Keratinocyte (primary cell): ENCODE results near the gene ALOXE3. TPM values are rescaled to one million over a fixed set of nuclear protein-coding genes. Genes with fewer than 3 reads are reported as not detected.
"Not testable (repeated sequence)": the region's sequence is repeated elsewhere in the genome, so short reads cannot be mapped to it uniquely, and the experiment has no call there.

Experiments
- DNase-seq: peaks from one replicate; pipeline ENCODE4 v3.0.0-alpha.2; 2011; ENCODE audit warnings: low read depth, missing footprints, low spot score
- FAIRE-seq: peaks from 2 replicates; lab custom pipeline; 2011; peaks lifted over from hg19 to GRCh38; lab: Jason Lieb, UNC
- H2AFZ ChIP-seq: 2 replicates; pipeline ENCODE4 v1.6.0; 2012; ENCODE audit warnings: low read length, control low read depth, inconsistent platforms; ENCODE audit not compliant: control insufficient read depth
- H3K27ac ChIP-seq: 2 replicates; pipeline ENCODE4 v1.5.1; 2011; ENCODE audit warnings: low read length; ENCODE audit not compliant: control insufficient read depth, insufficient read depth
- H3K27me3 ChIP-seq: 3 replicates; pipeline ENCODE4 v1.6.0; 2011; ENCODE audit warnings: low read length; ENCODE audit not compliant: control insufficient read depth, insufficient read depth; ENCODE audit errors: extremely low read depth
- H3K36me3 ChIP-seq, 2 experiments: 2 replicates in 1 of 2; 3 replicates in 1 of 2; pipeline ENCODE4 v1.5.1; 2011; ENCODE audit warnings: low read length in 2 of 2, mild to moderate bottlenecking in 1 of 2; ENCODE audit not compliant: control insufficient read depth in 2 of 2, insufficient read depth in 2 of 2; ENCODE audit errors: extremely low read depth in 1 of 2
- H3K4me1 ChIP-seq: 3 replicates; pipeline ENCODE4 v1.5.1; 2011; ENCODE audit warnings: low read length; ENCODE audit not compliant: control insufficient read depth, insufficient read depth; ENCODE audit errors: extremely low read depth
- H3K4me2 ChIP-seq: 3 replicates; pipeline ENCODE4 v1.6.0; 2011; ENCODE audit warnings: low read depth, low read length; ENCODE audit not compliant: control insufficient read depth, insufficient read depth; ENCODE audit errors: extremely low read depth
- H3K4me3 ChIP-seq, 3 experiments: fragments of 200-600 bp in 1 of 3; sonication (generic) in 1 of 3; 2 replicates in 2 of 3; 3 replicates in 1 of 3; pipeline ENCODE4 v1.5.1; 2011 to 2016; ENCODE audit warnings: low read length in 3 of 3, mild to moderate bottlenecking in 3 of 3, control low read depth in 2 of 3, inconsistent platforms in 1 of 3, low read depth in 1 of 3, mixed read lengths in 1 of 3, mixed run types in 1 of 3, moderate library complexity in 1 of 3; ENCODE audit not compliant: control insufficient read depth in 2 of 3, insufficient read depth in 2 of 3; ENCODE audit errors: extremely low read depth in 1 of 3
- H3K79me2 ChIP-seq: 2 replicates; pipeline ENCODE4 v1.6.0; 2012; ENCODE audit warnings: low read length; ENCODE audit not compliant: control insufficient read depth, insufficient read depth
- H3K9ac ChIP-seq: 3 replicates; pipeline ENCODE4 v1.6.0; 2011; ENCODE audit warnings: low read length; ENCODE audit not compliant: control insufficient read depth, insufficient read depth; ENCODE audit errors: extremely low read depth
- H3K9me1 ChIP-seq: 3 replicates; pipeline ENCODE4 v1.6.0; 2011; ENCODE audit warnings: low read length; ENCODE audit not compliant: control insufficient read depth, insufficient read depth; ENCODE audit errors: extremely low read depth
- H3K9me3 ChIP-seq: 2 replicates; pipeline ENCODE4 v1.5.1; 2012; ENCODE audit warnings: low read depth, low read length; ENCODE audit not compliant: control insufficient read depth
- H4K20me1 ChIP-seq: 3 replicates; pipeline ENCODE4 v1.6.0; 2011; ENCODE audit warnings: low read length; ENCODE audit not compliant: control insufficient read depth, insufficient read depth; ENCODE audit errors: extremely low read depth
- CTCF ChIP-seq, 3 experiments: IDR thresholded peaks in 1 of 3; conservative IDR thresholded peaks in 1 of 3; optimal IDR thresholded peaks in 1 of 3; 2 replicates in 2 of 3; 3 replicates in 1 of 3; pipeline versions ENCODE3 to v1.5.1; 2011; ENCODE audit warnings: low read length in 3 of 3, mild to moderate bottlenecking in 3 of 3, moderate library complexity in 2 of 3, control low read depth in 1 of 3, inconsistent platforms in 1 of 3; ENCODE audit not compliant: insufficient read depth in 2 of 3; ENCODE audit errors: extremely low read depth in 1 of 3
- EZH2 ChIP-seq: IDR thresholded peaks from one replicate; pipeline ENCODE4 v1.6.1; 2012; ENCODE audit warnings: inconsistent platforms, mild to moderate bottlenecking, low read length, moderate library complexity
- dilution Hi-C: fragments of 300-500 bp; cut with MboI; formaldehyde crosslinking; loops from one replicate; pipeline ENCODE4 v1.7.0; 2020; ENCODE audit warnings: low sequenced_read_pairs; ENCODE audit not compliant: extremely low pct_ligation_motif_present
- polyA plus RNA-seq, 5 experiments: library from polyadenylated mRNA; depleted of rRNA in 3 of 5; stranded (reverse) in 3 of 5; stranded (forward) in 1 of 5; unstranded in 1 of 5; fragments of >200 nt; gene quantifications; 1 replicate in 1 of 5; 2 replicates in 3 of 5; 3 replicates in 1 of 5; pipeline versions ENCODE4 v1.2.1 to v1.2.3, GENCODE V29; 2011 to 2012; ENCODE audit warnings: missing spikeins in 2 of 5, low read depth in 1 of 5, low replicate concordance in 1 of 5

Gene ALOXE3
- polyA plus RNA-seq, 1 donor (not counting 4 experiments of a cell fraction or from before 2014, with no cell fraction given), result 2.7 TPM

GRCh38 chr17:8109661-8110455 lies 8.5 kb downstream of the ALOXE3 start:
- no peaks in the 10 kb centered on the region for H4K20me1 ChIP-seq
- no peaks in the 10 kb centered on the region for H3K27me3 ChIP-seq

GRCh38 chr17:8108972-8109660 lies 9.2 kb downstream of the ALOXE3 start:
- no peak overlapping the region for H2AFZ ChIP-seq

More at GRCh38 chr17:8109661-8110455, 8.5 kb downstream of the ALOXE3 start:
- H3K9me3 ChIP-seq, result no peaks in the 10 kb centered on the region
- no peaks in the 10 kb centered on the region for H3K36me3 ChIP-seq
- peak overlapping the region; percentile 16 to 67 (median 60) for H3K4me3 ChIP-seq
- TF ChIP-seq CTCF (optimal IDR thresholded peaks at IDR 0.05 in 1 of 3, IDR thresholded peaks at IDR 0.05 in 1 of 3, conservative IDR thresholded peaks at IDR 0.05 in 1 of 3; ENCODE audit: extremely low read depth in 1 of 3, insufficient read depth in 2 of 3, low read length in 3 of 3) (peak; percentile 76 to 99 (median 95)), EZH2 (no peak)
- peak overlapping the region; percentile 91 for H3K4me2 ChIP-seq
- peak overlapping the region; percentile 89 for H2AFZ ChIP-seq
- H3K79me2 ChIP-seq, result no peaks in the 10 kb centered on the region
- dilution Hi-C loops, result no loop called here
- peaks cover 19% of the 10 kb centered on the region for H3K4me1 ChIP-seq
- H3K27ac ChIP-seq, result no peak overlapping the region
- H3K9me1 ChIP-seq, result peaks cover 3% of the 10 kb centered on the region
- peak overlapping the region; percentile 56 for H3K9ac ChIP-seq
- DNase-seq, result no peak
- no peak for FAIRE-seq

GRCh38 chr17:8106980-8107379 lies 11.3 kb downstream of the ALOXE3 start:
- dilution Hi-C loops, H3K4me3 ChIP-seq, H3K79me2 ChIP-seq, H3K4me2 ChIP-seq, H2AFZ ChIP-seq, H3K36me3 ChIP-seq, H3K27ac ChIP-seq, DNase-seq, H3K9me3 ChIP-seq, H4K20me1 ChIP-seq, FAIRE-seq, H3K9ac ChIP-seq, H3K27me3 ChIP-seq, H3K9me1 ChIP-seq: not testable (repeated sequence)
- peaks cover 31% of the 10 kb centered on the region for H3K4me1 ChIP-seq

More at GRCh38 chr17:8108972-8109660, 9.2 kb downstream of the ALOXE3 start:
- dilution Hi-C loops, result no loop called here
- Histone ChIP-seq H3K27ac (no peak overlapping the region), H3K4me2 (no peak overlapping the region), H3K79me2 (no peaks in the 10 kb centered on the region), H3K4me3 (no peak overlapping the region), H3K36me3 (no peaks in the 10 kb centered on the region), H4K20me1 (no peaks in the 10 kb centered on the region), H3K4me1 (peaks cover 20% of the 10 kb centered on the region), H3K9ac (no peak overlapping the region), H3K9me3 (no peaks in the 10 kb centered on the region), H3K9me1 (peaks cover 3% of the 10 kb centered on the region), H3K27me3 (no peaks in the 10 kb centered on the region)
- TF ChIP-seq CTCF (optimal IDR thresholded peaks at IDR 0.05 in 1 of 3, IDR thresholded peaks at IDR 0.05 in 1 of 3, conservative IDR thresholded peaks at IDR 0.05 in 1 of 3; ENCODE audit: extremely low read depth in 1 of 3, insufficient read depth in 2 of 3, low read length in 3 of 3) (no peak), EZH2 (no peak)
- FAIRE-seq (no peak), DNase-seq (no peak)
